DMS153 (cell line): ENCODE data around the gene PRR20C.
"Not testable (repeated sequence)": the region's sequence is repeated elsewhere in the genome, so short reads cannot be mapped to it uniquely, and the experiment has no call there.

ENCODE experiments used
- DNase-seq: peaks from one replicate; lab custom pipeline; 2025; lab: John Stamatoyannopoulos, UW

Gene PRR20C

DNA sequence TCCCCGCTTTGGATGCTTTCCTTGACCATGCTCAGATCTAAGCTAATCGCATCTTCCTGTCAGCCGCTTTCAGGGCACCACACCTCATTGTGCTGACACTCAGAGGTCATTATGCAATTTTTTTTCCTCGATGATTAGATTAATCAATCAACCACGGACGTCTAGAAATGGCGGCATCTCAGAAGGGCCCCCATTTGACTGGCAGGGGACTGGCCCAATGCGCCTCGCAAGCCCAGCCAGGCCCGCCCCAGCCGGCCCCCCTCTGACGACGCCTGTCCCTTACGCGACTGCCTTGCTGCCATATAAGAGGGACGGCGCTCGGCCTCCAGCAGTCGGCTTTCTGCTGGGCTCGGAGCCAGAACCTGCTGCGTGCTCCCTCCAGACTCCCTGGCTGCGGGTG is at the start of gene PRR20C:
Gene PRR20C, plus strand, starts transcription at position 301 of the 400 bp plus-strand sequence. CDS start 387 bp downstream, outside the sequence.
- not testable (repeated sequence) for DNase-seq

DNA sequence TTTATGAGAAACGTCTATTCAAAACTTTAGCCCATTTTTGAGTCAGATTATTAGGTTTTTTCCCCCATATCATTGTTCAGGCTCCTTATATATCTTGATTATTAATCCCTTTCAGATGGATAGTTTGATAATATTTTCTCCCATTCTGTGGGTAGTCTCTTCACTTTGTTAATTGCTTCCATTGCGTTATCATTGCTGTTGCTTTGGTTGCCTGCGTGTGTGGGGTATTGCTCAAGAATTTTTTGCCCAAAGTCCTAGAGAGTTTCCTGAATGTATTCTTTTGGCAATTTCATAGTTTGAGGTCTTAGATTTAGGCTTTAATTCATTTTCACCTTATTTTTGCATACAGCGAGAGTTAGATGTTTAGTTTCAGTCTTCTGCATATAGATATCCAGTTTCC is 38.9 kb upstream of the PRR20C start:
- DNase-seq: no peak

DNA sequence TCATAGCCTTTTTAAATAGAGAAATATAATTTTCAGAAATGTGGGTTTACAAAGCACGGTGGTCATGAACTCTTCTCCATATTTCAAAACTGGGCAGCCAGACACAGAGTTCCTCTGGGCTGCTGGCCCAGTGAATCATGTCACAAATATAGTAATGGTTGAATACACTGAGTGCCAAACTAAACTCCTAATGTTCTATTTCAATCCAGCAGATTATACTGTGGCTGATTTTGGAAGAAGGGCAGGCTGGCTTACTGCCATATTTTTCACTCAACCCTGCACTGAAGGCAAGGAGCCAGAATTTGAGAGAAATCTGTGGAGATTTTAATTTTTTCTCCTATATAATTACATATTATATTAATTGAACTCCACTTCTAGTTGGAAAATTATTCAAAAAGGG is 30.2 kb upstream of the PRR20C start:
- DNase-seq: no peak

DNA sequence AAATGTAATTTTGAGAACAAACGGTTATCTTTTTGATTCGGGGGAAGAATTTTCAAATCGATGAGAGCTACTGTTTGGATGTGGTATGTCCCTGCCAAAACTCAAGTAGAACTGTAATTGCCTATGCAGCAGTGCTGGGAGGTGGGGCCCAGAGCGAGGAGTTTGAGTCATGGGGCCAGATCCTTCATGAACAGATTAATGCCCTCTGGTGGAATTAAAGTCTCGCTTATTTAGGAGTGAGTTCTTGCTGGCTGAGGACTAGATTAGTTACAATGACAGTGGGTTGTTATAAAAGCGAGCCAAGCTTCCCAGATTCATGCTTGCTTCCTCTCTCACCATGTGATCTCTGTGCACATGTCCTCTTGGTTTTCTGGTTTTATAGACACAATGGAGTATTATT is 25.0 kb upstream of the PRR20C start:
- no peak for DNase-seq

DNA sequence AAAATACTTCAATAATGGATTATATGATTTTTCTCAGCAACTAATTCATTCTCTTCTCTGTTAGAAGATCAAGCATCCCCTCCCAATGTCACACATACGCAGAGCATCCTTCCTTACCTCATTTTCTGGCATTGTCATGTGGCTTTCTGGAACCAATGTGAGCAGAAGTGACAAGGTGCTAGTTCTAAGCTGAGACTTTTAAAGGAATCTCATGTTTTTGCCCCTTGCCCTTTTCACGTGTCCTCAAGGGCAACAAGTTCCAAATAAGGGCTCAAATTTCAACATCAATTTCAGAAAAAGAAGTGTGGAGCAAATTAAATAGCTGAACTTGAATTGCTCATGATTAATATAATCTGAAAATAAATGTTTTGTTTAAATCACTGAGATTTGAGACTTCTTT is 17.8 kb upstream of the PRR20C start:
- DNase-seq: no peak

DNA sequence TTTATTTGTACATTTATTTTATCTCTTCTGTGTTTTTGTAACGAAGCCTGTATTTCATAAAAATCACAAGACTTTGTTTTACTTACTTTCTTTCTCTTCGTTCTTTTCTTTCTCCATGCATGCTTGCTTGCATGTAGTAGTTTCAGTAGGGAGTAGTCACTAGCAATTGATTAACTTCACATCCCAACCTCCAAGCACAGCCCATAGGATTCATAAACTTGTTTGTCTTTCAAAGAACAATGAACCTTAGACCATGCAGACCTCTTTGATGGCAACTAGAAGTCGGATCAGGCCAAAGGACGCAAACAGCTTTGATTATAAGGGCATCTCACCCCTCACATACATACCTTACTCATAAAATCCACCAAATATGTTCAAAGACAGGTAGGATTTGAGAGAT is 16.3 kb upstream of the PRR20C start:
- DNase-seq: no peak

DNA sequence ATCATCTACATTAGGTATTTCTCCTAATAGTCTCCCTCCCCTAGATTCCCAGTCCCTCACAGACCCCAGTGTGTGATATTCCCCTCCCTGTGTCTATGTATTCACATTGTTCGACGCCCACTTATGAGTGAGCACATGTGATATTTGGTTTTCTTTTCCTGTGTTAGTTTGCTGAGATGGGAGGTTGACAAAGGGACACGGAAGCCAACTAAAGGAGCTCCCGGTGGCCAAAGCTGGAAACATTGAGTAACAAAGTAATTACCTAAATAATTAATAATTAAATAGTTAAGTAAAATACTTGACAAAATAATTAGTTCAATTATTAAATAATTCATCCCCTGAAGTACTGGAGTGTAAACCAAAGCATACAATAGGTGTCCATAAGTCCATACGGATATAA is 14.9 kb upstream of the PRR20C start:
- DNase-seq: no peak

DNA sequence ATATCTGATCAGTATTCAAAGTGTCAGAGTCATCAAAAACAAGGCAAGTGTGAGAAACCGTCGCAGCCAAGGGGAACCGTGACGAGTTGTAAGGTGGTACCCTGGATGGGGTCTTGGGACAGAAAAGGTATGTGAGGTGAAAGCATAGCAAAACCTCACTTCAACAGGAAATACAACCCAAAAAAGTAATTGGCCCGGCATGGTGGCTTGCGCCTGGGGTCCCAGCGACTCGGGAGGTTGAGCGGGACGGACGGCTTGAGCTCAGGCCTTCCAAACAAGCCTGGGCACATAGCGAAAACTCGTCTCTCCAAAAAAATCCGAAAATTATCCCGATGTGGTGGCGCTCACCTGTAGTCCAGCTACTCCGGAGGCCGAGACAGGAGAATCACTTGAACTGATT is 14.1 kb upstream of the PRR20C start:
- not testable (repeated sequence) for DNase-seq

DNA sequence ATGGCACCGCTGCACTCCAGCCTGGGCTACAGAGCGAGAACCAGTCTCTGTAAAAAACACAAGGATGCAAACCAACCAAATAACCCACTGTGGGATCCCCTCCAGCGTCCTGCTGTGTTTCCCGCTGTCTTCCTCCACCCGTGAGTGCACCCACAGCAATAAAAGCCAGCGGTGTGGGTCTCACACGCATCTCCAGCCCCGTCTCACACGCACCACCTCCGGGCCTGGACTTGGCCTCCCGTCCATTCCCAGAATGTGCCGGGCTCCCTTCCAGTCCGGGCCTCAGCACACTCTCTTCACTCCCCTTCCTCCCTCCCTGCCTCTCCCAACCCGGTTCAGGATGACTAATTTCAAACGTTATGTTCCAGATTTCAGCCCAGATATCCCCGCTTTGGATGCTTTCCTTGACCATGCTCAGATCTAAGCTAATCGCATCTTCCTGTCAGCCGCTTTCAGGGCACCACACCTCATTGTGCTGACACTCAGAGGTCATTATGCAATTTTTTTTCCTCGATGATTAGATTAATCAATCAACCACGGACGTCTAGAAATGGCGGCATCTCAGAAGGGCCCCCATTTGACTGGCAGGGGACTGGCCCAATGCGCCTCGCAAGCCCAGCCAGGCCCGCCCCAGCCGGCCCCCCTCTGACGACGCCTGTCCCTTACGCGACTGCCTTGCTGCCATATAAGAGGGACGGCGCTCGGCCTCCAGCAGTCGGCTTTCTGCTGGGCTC is 13.5 kb upstream of the PRR20C start, which contains the start of gene PRR20A:
Gene PRR20A, plus strand, starts transcription at position 684 of the 734 bp plus-strand sequence. CDS start 387 bp downstream, outside the sequence.
- DNase-seq: not testable (repeated sequence)

DNA sequence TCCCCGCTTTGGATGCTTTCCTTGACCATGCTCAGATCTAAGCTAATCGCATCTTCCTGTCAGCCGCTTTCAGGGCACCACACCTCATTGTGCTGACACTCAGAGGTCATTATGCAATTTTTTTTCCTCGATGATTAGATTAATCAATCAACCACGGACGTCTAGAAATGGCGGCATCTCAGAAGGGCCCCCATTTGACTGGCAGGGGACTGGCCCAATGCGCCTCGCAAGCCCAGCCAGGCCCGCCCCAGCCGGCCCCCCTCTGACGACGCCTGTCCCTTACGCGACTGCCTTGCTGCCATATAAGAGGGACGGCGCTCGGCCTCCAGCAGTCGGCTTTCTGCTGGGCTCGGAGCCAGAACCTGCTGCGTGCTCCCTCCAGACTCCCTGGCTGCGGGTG is 6.7 kb upstream of the PRR20C start, which contains the start of gene PRR20B:
Gene PRR20B, plus strand, starts transcription at position 301 of the 400 bp plus-strand sequence. CDS start 387 bp downstream, outside the sequence.
- not testable (repeated sequence) for DNase-seq

DNA sequence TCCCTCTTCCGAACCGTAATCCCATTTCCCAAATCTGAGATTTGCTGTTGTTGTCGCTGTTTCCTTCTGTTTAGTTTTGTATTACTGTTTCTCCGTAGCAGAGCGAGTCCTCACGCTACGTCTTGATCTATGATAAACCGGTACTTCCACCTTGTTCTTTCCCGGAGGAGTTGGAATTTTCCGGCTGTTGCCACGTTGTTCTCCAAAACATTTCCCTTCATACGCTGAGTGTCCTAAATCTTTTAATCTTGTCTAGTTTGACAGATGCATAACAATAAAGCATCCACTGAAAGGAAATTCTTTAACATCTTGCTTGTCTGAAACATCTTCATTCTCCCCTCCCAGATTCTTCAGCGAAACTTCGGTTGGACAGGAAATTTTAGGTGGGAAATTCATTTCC is 5.8 kb upstream of the PRR20C start:
- DNase-seq: not testable (repeated sequence)

DNA sequence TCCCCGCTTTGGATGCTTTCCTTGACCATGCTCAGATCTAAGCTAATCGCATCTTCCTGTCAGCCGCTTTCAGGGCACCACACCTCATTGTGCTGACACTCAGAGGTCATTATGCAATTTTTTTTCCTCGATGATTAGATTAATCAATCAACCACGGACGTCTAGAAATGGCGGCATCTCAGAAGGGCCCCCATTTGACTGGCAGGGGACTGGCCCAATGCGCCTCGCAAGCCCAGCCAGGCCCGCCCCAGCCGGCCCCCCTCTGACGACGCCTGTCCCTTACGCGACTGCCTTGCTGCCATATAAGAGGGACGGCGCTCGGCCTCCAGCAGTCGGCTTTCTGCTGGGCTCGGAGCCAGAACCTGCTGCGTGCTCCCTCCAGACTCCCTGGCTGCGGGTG is 6.5 kb downstream of the PRR20C start, which contains the start of gene PRR20D:
Gene PRR20D, plus strand, starts transcription at position 301 of the 400 bp plus-strand sequence. CDS start 387 bp downstream, outside the sequence.
- DNase-seq: not testable (repeated sequence)

DNA sequence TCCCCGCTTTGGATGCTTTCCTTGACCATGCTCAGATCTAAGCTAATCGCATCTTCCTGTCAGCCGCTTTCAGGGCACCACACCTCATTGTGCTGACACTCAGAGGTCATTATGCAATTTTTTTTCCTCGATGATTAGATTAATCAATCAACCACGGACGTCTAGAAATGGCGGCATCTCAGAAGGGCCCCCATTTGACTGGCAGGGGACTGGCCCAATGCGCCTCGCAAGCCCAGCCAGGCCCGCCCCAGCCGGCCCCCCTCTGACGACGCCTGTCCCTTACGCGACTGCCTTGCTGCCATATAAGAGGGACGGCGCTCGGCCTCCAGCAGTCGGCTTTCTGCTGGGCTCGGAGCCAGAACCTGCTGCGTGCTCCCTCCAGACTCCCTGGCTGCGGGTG is 13.0 kb downstream of the PRR20C start, which contains the start of gene PRR20E:
Gene PRR20E, plus strand, starts transcription at position 301 of the 400 bp plus-strand sequence. CDS start 387 bp downstream, outside the sequence.
- not testable (repeated sequence) for DNase-seq

DNA sequence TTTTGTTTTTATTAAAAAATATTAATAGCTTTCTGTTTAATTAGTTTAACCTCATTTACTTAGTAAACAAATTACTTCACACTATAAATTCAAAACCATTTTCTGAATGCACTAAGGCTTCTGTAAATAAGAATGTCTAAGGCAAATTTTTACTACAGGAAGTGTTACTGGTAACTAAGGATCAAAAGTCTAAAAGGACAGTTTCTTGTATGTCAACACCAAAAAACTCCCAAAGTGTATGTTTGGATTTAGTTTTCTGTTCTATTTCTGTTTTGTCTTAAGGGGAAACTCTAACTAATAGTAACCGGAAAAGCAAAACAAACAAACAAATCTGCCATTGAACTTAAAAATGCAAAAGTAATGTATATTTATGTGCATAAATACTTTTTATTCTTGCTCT is 37.8 kb downstream of the PRR20C start:
- no peak for DNase-seq
